HUES48 (cell line): ENCODE data around the gene CCDC17.
"Not testable (repeated sequence)": the region's sequence is repeated elsewhere in the genome, so short reads cannot be mapped to it uniquely, and the experiment has no call there.

Experiments used
- H3K27ac ChIP-seq: one replicate; pipeline ENCODE4 v1.7.0; 2013; ENCODE audit warnings: low read depth, low read length, inconsistent platforms
- H3K27me3 ChIP-seq: 2 replicates; pipeline ENCODE4 v1.6.1; 2013; ENCODE audit warnings: mild to moderate bottlenecking, low read length; ENCODE audit not compliant: control insufficient read depth, insufficient read depth
- H3K36me3 ChIP-seq: 2 replicates; pipeline ENCODE4 v1.6.1; 2013; ENCODE audit warnings: low read length; ENCODE audit not compliant: control insufficient read depth, insufficient read depth
- H3K4me1 ChIP-seq: 2 replicates; pipeline ENCODE4 v1.6.1; 2013; ENCODE audit warnings: mild to moderate bottlenecking, low read length; ENCODE audit not compliant: control insufficient read depth, insufficient read depth
- H3K4me3 ChIP-seq: 2 replicates; pipeline ENCODE4 v1.5.1; 2013; ENCODE audit warnings: mild to moderate bottlenecking, low read depth, low read length
- H3K9ac ChIP-seq: 2 replicates; pipeline ENCODE4 v1.6.1; 2013; ENCODE audit warnings: mild to moderate bottlenecking, low read depth, low read length, moderate library complexity
- H3K9me3 ChIP-seq: 2 replicates; pipeline ENCODE4 v1.6.1; 2013; ENCODE audit warnings: low read length; ENCODE audit not compliant: control insufficient read depth, insufficient read depth

Gene CCDC17

GRCh38 chr1:45607404-45608074 is 16.3 kb downstream of the CCDC17 start:
- Histone ChIP-seq H3K4me3 (no peak overlapping the region), H3K9me3 (no peaks in the 10 kb centered on the region), H3K27me3 (no peaks in the 10 kb centered on the region), H3K9ac (no peak overlapping the region), H3K27ac (no peak overlapping the region), H3K4me1 (no peaks in the 10 kb centered on the region), H3K36me3 (peaks cover 93% of the 10 kb centered on the region)

- H3K9me3 ChIP-seq: no peaks in the 10 kb centered on the region
- peaks cover 91% of the 10 kb centered on the region for H3K36me3 ChIP-seq
- no peak overlapping the region for H3K9ac ChIP-seq
- H3K27me3 ChIP-seq: no peaks in the 10 kb centered on the region
- H3K4me3 ChIP-seq: no peak overlapping the region
- H3K27ac ChIP-seq: no peak overlapping the region
- peaks cover 5% of the 10 kb centered on the region; the same call in 1 of the 2 replicates for H3K4me1 ChIP-seq
These were observed 19.6 kb downstream of the CCDC17 start for GRCh38 chr1:45604239-45604638.

- not testable (repeated sequence) for H3K27ac ChIP-seq, H3K9me3 ChIP-seq, H3K27me3 ChIP-seq, H3K4me3 ChIP-seq, H3K4me1 ChIP-seq, H3K9ac ChIP-seq
- peaks cover 93% of the 10 kb centered on the region for H3K36me3 ChIP-seq
These were observed 27.1 kb downstream of the CCDC17 start for GRCh38 chr1:45596765-45597164.

GRCh38 chr1:45594412-45594811 is 29.4 kb downstream of the CCDC17 start:
- no peak overlapping the region for H3K4me3 ChIP-seq
- H3K27me3 ChIP-seq: no peaks in the 10 kb centered on the region
- no peaks in the 10 kb centered on the region for H3K9me3 ChIP-seq
- H3K27ac ChIP-seq: no peak overlapping the region
- no peak overlapping the region for H3K9ac ChIP-seq
- 0 out of 2 replicates have a peak, but pooled peaks cover 3% of the 10 kb centered on the region for H3K4me1 ChIP-seq
- H3K36me3 ChIP-seq: peaks cover 92% of the 10 kb centered on the region

- no peak overlapping the region for H3K4me3 ChIP-seq
- H3K27ac ChIP-seq: no peak overlapping the region
- no peak overlapping the region for H3K9ac ChIP-seq
- peaks cover 71% of the 10 kb centered on the region for H3K36me3 ChIP-seq
- H3K27me3 ChIP-seq: no peaks in the 10 kb centered on the region
- no peaks in the 10 kb centered on the region for H3K9me3 ChIP-seq
- 0 out of 2 replicates have a peak, but pooled peaks cover 3% of the 10 kb centered on the region for H3K4me1 ChIP-seq
These were observed 34.0 kb downstream of the CCDC17 start for GRCh38 chr1:45589861-45590260.

- Histone ChIP-seq H3K27me3 (no peaks in the 10 kb centered on the region), H3K9ac (no peak overlapping the region), H3K4me3 (peak overlapping the region; percentile 13; the same call in 1 of the 2 replicates), H3K4me1 (0 out of 2 replicates have a peak, but pooled peaks cover 3% of the 10 kb centered on the region), H3K9me3 (no peaks in the 10 kb centered on the region), H3K36me3 (peaks cover 41% of the 10 kb centered on the region), H3K27ac (no peak overlapping the region)
These were observed 37.1 kb downstream of the CCDC17 start for GRCh38 chr1:45586769-45587168.

- Histone ChIP-seq H3K9ac (peak overlapping the region; percentile 99), H3K27me3 (no peaks in the 10 kb centered on the region), H3K9me3 (no peaks in the 10 kb centered on the region), H3K4me1 (0 out of 2 replicates have a peak, but pooled peaks cover 3% of the 10 kb centered on the region), H3K36me3 (peaks cover 29% of the 10 kb centered on the region), H3K4me3 (peak overlapping the region; percentile 91), H3K27ac (no peak overlapping the region)
These were observed 38.3 kb downstream of the CCDC17 start for GRCh38 chr1:45585496-45586075.

- H3K27ac ChIP-seq: peak overlapping the region; percentile 99
- H3K27me3 ChIP-seq: no peaks in the 10 kb centered on the region
- H3K4me1 ChIP-seq: 0 out of 2 replicates have a peak, but pooled peaks cover 3% of the 10 kb centered on the region
- peak overlapping the region; percentile 99 for H3K9ac ChIP-seq
- peak overlapping the region; percentile 91 for H3K4me3 ChIP-seq
- no peaks in the 10 kb centered on the region for H3K9me3 ChIP-seq
- H3K36me3 ChIP-seq: peaks cover 25% of the 10 kb centered on the region
These were observed 38.8 kb downstream of the CCDC17 start for GRCh38 chr1:45585110-45585426.

- peak overlapping the region; percentile 99 for H3K9ac ChIP-seq
- H3K4me3 ChIP-seq: peak overlapping the region; percentile 91
- no peaks in the 10 kb centered on the region for H3K9me3 ChIP-seq
- no peaks in the 10 kb centered on the region for H3K27me3 ChIP-seq
- H3K27ac ChIP-seq: peak overlapping the region; percentile 99
- peaks cover 20% of the 10 kb centered on the region for H3K36me3 ChIP-seq
- no peaks in the 10 kb centered on the region for H3K4me1 ChIP-seq
These were observed 39.3 kb downstream of the CCDC17 start for GRCh38 chr1:45584351-45585109.

- Histone ChIP-seq H3K27ac (peak within 1 kb of the TSS; percentile 99), H3K4me3 (peak within 1 kb of the TSS; percentile 91), H3K4me1 (no peaks in the 10 kb centered on the region), H3K9me3 (no peaks in the 10 kb centered on the region), H3K9ac (peak within 1 kb of the TSS; percentile 99), H3K36me3 (peaks cover 15% of the 10 kb centered on the region), H3K27me3 (no peaks in the 10 kb centered on the region)
These were observed 40.0 kb downstream of the CCDC17 start, which contains the start of gene NASP for GRCh38 chr1:45583666-45584350. TSS of gene NASP (plus strand) at chr1:45584041. CDS start at chr1:45584147, 106 bp downstream.
